Measurements from ENCODE around the gene KLHL20.
"Not testable (repeated sequence)": the region's sequence is repeated elsewhere in the genome, so short reads cannot be mapped to it uniquely, and the experiment has no call there.

Gene KLHL20

GRCh38 chr1:173714441-173714758, 381 bp upstream of the KLHL20 start:
- DNase-seq, result no peak
- H3K27me3 Mint-ChIP-seq, result peaks cover 14% of the 10 kb centered on the region
- H3K9me3 Mint-ChIP-seq, result no peaks in the 10 kb centered on the region

GRCh38 chr1:173715538-173715844, 710 bp downstream of the KLHL20 start:
- DNase-seq (no peak), ATAC-seq (no peak)
- peak overlapping the region; percentile 93 for H3K27ac Mint-ChIP-seq
- H3K4me1 Mint-ChIP-seq, result peaks cover 31% of the 10 kb centered on the region
- H3K4me3 Mint-ChIP-seq, result peak overlapping the region; percentile 95
- H3K27me3 Mint-ChIP-seq, result peaks cover 7% of the 10 kb centered on the region
- H3K36me3 Mint-ChIP-seq (ENCODE audit: low read depth), result peaks cover 6% of the 10 kb centered on the region
- H3K9me3 Mint-ChIP-seq, result no peaks in the 10 kb centered on the region

More at GRCh38 chr1:173714441-173714758, 381 bp upstream of the KLHL20 start:
- no peak for ATAC-seq
- H3K27ac Mint-ChIP-seq, result peak overlapping the region; percentile 93
- peaks cover 26% of the 10 kb centered on the region for H3K4me1 Mint-ChIP-seq
- H3K36me3 Mint-ChIP-seq (ENCODE audit: low read depth), result peaks cover 4% of the 10 kb centered on the region
- H3K4me3 Mint-ChIP-seq, result peak overlapping the region; percentile 95

DNA sequence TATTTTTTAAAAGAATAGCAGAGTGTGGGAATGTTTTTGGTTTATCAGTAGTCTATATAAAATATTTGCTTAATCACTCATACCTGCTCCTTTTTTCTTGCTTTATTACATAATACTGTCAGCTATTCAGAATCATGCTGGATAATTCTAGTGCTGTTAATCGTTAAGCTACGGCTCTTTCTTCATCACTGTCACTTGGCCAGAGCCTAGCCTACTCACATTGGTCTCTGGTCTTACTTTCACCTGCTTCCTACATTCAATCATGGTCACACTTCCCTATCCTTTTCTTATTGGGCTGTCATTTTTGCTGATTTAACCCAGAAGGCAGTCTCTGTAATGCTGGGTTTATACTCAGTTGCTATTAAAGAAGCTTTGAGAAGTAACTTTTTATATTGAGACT, 2.5 kb downstream of the KLHL20 start:
- Mint-ChIP-seq H3K27ac (no peak overlapping the region), H3K4me3 (no peak overlapping the region), H3K27me3 (no peaks in the 10 kb centered on the region)

GRCh38 chr1:173731331-173731730, 16.6 kb downstream of the KLHL20 start:
- not testable (repeated sequence) for H3K4me3 Mint-ChIP-seq, ATAC-seq

More for the DNA sequence above, 2.5 kb downstream of the KLHL20 start:
- peaks cover 15% of the 10 kb centered on the region for H3K36me3 Mint-ChIP-seq (ENCODE audit: low read depth)
- no peaks in the 10 kb centered on the region for H3K9me3 Mint-ChIP-seq
- ATAC-seq (no peak), DNase-seq (no peak)
- H3K4me1 Mint-ChIP-seq, result peaks cover 35% of the 10 kb centered on the region

GRCh38 chr1:173733912-173734311, 19.1 kb downstream of the KLHL20 start:
- ATAC-seq, result no peak
- no peak for DNase-seq
- no peaks in the 10 kb centered on the region for H3K27me3 Mint-ChIP-seq
- no peak overlapping the region for H3K4me3 Mint-ChIP-seq
- H3K9me3 Mint-ChIP-seq, result peaks cover 17% of the 10 kb centered on the region
- H3K27ac Mint-ChIP-seq, result no peak overlapping the region
- H3K36me3 Mint-ChIP-seq (ENCODE audit: low read depth), result peaks cover 45% of the 10 kb centered on the region
- H3K4me1 Mint-ChIP-seq, result peaks cover 21% of the 10 kb centered on the region

More at GRCh38 chr1:173731331-173731730, 16.6 kb downstream of the KLHL20 start:
- not testable (repeated sequence) for H3K4me1 Mint-ChIP-seq, H3K27ac Mint-ChIP-seq, H3K27me3 Mint-ChIP-seq, DNase-seq
- Mint-ChIP-seq H3K36me3 (ENCODE audit: low read depth) (peaks cover 37% of the 10 kb centered on the region), H3K9me3 (peaks cover 25% of the 10 kb centered on the region)

- Mint-ChIP-seq H3K36me3 (ENCODE audit: low read depth) (peaks cover 60% of the 10 kb centered on the region), H3K4me1 (peaks cover 23% of the 10 kb centered on the region)
- H3K9me3 Mint-ChIP-seq, H3K27me3 Mint-ChIP-seq, H3K27ac Mint-ChIP-seq, ATAC-seq, H3K4me3 Mint-ChIP-seq, DNase-seq: not testable (repeated sequence)
Observed at GRCh38 chr1:173736104-173736503, 21.3 kb downstream of the KLHL20 start.

DNA sequence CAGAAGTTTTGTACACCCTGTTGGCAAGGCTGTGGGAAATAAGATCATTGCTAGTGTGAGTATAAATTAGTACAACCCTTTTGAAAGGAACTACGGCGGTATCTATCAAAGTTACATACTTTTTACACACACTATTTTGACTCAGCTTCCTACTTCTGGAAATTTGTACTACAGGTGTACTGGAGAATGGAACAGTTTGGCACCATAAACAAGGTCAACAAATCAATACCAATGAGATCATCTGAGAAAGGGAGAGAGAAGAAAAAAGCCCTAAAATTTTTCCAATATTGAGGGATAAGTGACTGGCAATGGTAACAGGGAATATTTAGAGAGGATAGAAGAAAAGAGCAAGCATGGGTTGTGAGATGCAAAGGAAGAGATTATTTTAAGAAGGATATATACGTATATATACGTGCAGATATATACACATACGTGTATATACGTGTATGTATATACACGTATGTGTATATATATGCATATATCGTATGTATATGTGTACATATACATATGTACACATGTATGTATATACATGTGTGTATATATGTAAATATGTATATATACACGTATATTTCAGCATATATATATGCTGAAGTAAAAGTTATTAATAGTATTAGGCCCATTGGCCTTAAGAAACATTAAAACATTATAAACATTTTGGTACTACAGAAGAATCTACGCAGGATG, 27.6 kb downstream of the KLHL20 start:
- Mint-ChIP-seq H3K27me3 (no peaks in the 10 kb centered on the region), H3K36me3 (ENCODE audit: low read depth) (peaks cover 56% of the 10 kb centered on the region), H3K9me3 (peaks cover 5% of the 10 kb centered on the region), H3K27ac (no peak overlapping the region), H3K4me1 (peaks cover 29% of the 10 kb centered on the region), H3K4me3 (no peak overlapping the region)
- ATAC-seq (no peak), DNase-seq (no peak)

DNA sequence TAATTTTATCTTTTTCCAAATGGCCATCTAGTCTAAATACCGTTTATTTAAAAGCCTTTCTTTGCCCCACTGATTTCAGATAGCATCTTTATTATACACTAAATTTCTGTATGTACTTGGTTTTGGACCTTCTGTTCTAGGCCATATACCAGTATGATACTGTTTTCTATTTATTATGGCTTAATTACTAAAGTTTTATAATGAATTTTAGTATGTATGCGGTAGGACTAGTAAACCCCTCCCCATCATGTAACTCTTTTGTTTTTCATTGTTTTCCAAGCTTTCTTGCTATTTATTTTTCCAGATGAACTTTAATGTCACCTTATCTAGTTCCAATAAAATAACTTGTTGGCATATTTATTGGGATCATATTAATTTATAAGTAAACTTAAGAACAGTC, 29.9 kb downstream of the KLHL20 start:
- no peak overlapping the region for H3K4me3 Mint-ChIP-seq
- H3K9me3 Mint-ChIP-seq, result no peaks in the 10 kb centered on the region
- H3K27ac Mint-ChIP-seq, result no peak overlapping the region
- no peak for ATAC-seq
- peaks cover 12% of the 10 kb centered on the region for H3K4me1 Mint-ChIP-seq
- peaks cover 38% of the 10 kb centered on the region for H3K36me3 Mint-ChIP-seq (ENCODE audit: low read depth)
- H3K27me3 Mint-ChIP-seq, result no peaks in the 10 kb centered on the region
- no peak for DNase-seq

- ATAC-seq (no peak), DNase-seq (no peak)
- Mint-ChIP-seq H3K4me3 (no peak overlapping the region), H3K27ac (no peak overlapping the region), H3K36me3 (ENCODE audit: low read depth) (peaks cover 14% of the 10 kb centered on the region), H3K27me3 (no peaks in the 10 kb centered on the region), H3K9me3 (no peaks in the 10 kb centered on the region), H3K4me1 (peaks cover 12% of the 10 kb centered on the region)
Observed at GRCh38 chr1:173749137-173749536, 34.4 kb downstream of the KLHL20 start.

DNA sequence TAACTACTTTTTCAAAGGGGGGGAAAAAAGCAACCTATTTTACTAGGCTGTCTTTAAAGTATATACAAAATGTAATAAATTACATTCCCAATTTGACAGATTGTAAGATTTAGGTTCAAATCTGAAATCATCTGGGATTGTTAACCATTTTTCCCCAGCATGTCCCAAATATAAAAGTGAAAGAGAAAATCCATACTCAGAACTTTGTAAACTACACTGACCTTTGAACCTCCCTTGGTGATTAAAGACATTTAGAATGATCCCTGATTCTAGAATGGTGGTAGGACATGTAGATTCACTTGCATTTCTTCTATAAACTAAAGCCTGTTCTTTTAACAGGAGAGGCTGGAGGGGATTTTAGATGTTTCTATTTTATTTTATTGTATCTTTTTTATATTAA, 39.0 kb downstream of the KLHL20 start:
- H3K27ac Mint-ChIP-seq, result no peak overlapping the region
- no peak overlapping the region for H3K4me3 Mint-ChIP-seq
- H3K9me3 Mint-ChIP-seq, result no peaks in the 10 kb centered on the region
- peaks cover 41% of the 10 kb centered on the region for H3K36me3 Mint-ChIP-seq (ENCODE audit: low read depth)
- no peaks in the 10 kb centered on the region for H3K27me3 Mint-ChIP-seq
- ATAC-seq, result no peak
- no peaks in the 10 kb centered on the region for H3K4me1 Mint-ChIP-seq
- DNase-seq, result no peak

DNA sequence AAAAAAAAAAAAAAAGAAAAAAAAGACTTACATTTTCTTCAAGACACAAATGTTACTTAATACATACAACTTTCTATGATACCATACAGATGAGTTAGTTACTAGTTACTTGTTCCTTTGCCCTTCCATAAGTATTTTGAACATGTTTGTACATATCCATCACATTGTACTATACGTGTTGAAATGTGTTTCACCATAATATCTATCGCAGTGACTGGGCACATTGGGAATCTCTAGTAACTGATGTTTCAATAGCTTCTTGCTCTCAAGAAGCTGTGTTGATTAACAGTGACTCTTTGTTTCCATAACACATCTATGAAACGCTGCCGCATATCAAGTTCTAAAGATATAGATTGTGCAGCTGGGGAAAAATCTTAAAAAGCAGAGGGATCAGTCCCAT, 42.9 kb downstream of the KLHL20 start:
- DNase-seq (no peak), ATAC-seq (no peak)
- Mint-ChIP-seq H3K4me1 (no peaks in the 10 kb centered on the region), H3K36me3 (ENCODE audit: low read depth) (peaks cover 71% of the 10 kb centered on the region), H3K9me3 (peaks cover 7% of the 10 kb centered on the region), H3K4me3 (no peak overlapping the region), H3K27me3 (no peaks in the 10 kb centered on the region), H3K27ac (no peak overlapping the region)

DNA sequence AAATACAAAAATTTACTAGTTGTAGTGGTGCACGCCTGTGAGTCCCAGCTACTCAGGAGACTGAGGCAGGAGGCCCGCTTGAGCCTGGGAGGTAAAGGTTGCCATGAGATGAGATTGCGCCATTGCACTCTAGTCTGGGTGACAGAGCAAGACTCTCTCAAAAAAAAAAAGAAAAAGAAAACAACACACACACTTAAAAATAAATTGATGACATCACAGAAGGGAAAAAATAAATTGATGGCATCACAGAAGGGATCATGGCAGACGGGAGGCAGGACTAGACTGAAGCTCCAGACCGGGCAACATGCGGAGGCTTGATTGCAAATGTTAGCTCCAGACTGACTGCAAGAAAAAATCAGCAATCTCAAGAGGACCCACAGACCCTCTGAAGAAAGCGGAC, 43.3 kb downstream of the KLHL20 start:
- H3K27ac Mint-ChIP-seq, result no peak overlapping the region
- no peaks in the 10 kb centered on the region for H3K27me3 Mint-ChIP-seq
- H3K36me3 Mint-ChIP-seq (ENCODE audit: low read depth), result peaks cover 75% of the 10 kb centered on the region
- ATAC-seq (no peak), DNase-seq (no peak)
- peaks cover 12% of the 10 kb centered on the region for H3K9me3 Mint-ChIP-seq
- no peak overlapping the region for H3K4me3 Mint-ChIP-seq
- H3K4me1 Mint-ChIP-seq, result no peaks in the 10 kb centered on the region

DNA sequence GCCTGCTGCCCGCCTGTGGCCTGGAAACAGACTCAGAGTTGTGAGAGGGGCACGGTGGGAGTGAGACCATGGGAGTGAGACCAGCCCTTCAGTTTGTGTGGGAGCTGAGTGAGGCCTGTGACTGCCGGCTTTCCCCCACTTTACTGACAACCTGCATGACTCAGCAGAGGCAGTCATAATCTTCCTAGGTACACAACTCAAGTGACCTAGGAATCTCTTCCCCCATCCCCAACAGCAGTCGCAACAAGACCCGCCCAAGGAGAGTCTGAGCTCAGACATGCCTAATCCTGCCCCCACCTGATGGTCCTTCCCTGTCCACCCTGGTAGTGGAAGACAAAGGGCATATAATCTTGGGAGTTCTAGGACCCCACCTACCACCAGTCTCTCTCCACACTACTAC, 44.2 kb downstream of the KLHL20 start:
- H3K4me1 Mint-ChIP-seq, result no peaks in the 10 kb centered on the region
- H3K27ac Mint-ChIP-seq, result no peak overlapping the region
- DNase-seq, result no peak
- peaks cover 20% of the 10 kb centered on the region for H3K9me3 Mint-ChIP-seq
- no peak for ATAC-seq
- H3K27me3 Mint-ChIP-seq, result no peaks in the 10 kb centered on the region
- no peak overlapping the region for H3K4me3 Mint-ChIP-seq
- H3K36me3 Mint-ChIP-seq (ENCODE audit: low read depth), result peaks cover 78% of the 10 kb centered on the region

DNA sequence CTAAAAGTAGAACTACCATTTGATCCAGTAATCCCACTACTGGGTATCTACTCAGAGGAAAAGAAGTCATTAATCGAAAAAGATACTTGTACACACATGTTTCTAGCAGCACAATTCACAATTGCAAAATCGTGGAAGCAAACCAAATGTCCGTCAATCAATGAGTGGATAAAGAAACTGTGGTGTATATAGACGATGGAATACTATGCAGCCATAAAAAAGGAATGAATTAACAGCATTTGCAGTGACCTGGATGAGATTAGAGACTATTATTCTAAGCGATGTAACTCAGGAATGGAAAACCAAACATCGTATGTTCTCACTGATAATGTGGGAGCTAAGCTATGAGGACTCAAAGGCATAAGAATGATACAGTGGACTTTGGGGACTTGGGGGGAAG, 49.5 kb downstream of the KLHL20 start:
- not testable (repeated sequence) for H3K4me3 Mint-ChIP-seq, DNase-seq, H3K4me1 Mint-ChIP-seq, H3K27me3 Mint-ChIP-seq, H3K27ac Mint-ChIP-seq, ATAC-seq
- peaks cover 51% of the 10 kb centered on the region for H3K36me3 Mint-ChIP-seq (ENCODE audit: low read depth)
- peaks cover 26% of the 10 kb centered on the region for H3K9me3 Mint-ChIP-seq

DNA sequence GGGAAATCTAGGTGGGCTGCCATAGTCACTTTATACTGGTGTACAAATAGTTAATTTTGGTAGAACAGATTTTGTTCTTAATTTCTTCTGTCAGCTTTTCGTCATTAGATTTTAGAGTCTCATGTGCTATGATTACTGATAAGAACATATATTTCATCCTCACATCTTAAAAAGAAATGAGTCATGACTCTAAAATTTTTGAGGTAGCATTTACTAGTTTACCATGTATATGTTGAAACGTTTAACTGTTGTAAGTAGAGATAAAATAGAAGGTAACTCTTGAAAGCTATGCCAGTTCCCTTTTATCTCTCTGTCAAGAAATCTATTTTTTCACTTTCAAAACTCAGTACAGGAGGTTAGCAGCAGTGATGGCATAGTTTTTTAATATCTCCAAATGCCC, 53.4 kb downstream of the KLHL20 start:
- Mint-ChIP-seq H3K27me3 (no peaks in the 10 kb centered on the region), H3K9me3 (peaks cover 14% of the 10 kb centered on the region), H3K36me3 (ENCODE audit: low read depth) (peaks cover 23% of the 10 kb centered on the region), H3K27ac (no peak overlapping the region), H3K4me1 (peaks cover 6% of the 10 kb centered on the region), H3K4me3 (no peak overlapping the region)
- no peak for ATAC-seq
- no peak for DNase-seq

- Mint-ChIP-seq H3K27ac (no peak overlapping the region), H3K4me3 (no peak overlapping the region), H3K27me3 (no peaks in the 10 kb centered on the region), H3K36me3 (ENCODE audit: low read depth) (peaks cover 17% of the 10 kb centered on the region), H3K4me1 (peaks cover 6% of the 10 kb centered on the region), H3K9me3 (peaks cover 7% of the 10 kb centered on the region)
- DNase-seq, result no peak
- ATAC-seq, result no peak
Observed at GRCh38 chr1:173768827-173769226, 54.0 kb downstream of the KLHL20 start.

All from activated naive CD8-positive, alpha-beta T cell treated with anti-CD3 and anti-CD28 coated beads, Interleukin-2, amount 50 U/mL, for 24 hours (primary cell).